Measurements from ENCODE around the gene NTRK3. TPM values are rescaled to one million over a fixed set of nuclear protein-coding genes. Genes with fewer than 3 reads are reported as not detected.

The NTRK3 gene
- polyA plus RNA-seq, 1 donor from 2014 or later, result 42.7 TPM

DNA sequence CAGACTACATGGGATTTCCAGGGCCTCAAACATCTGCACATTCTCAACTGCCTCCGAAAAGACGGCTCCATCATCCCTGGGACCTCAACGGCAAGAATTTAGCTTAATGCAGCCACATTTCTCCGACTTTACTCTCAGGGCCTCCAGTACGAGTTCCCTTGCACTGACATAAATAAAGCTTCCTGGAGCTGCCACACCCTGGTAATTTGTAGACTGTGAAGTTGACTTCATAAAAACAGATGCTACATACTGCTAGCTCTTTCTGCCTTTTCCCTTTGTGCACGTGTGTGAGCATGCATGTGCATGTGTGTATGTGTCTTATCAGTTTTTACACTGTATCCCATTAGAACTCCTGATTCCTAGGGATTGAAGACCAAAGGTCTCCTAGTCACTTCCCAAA lies 122.7 kb downstream of the NTRK3 start:
- H3K4me3 ChIP-seq (ENCODE audit: low read length), result no peak overlapping the region
- no peaks in the 10 kb centered on the region for H3K79me2 ChIP-seq (replicated peaks; ENCODE audit: insufficient read depth, low read length)
- H3K4me2 ChIP-seq (ENCODE audit: low read length), result no peak overlapping the region
- no peaks in the 10 kb centered on the region for H3K9me3 ChIP-seq (ENCODE audit: low read length)
- H3K9ac ChIP-seq (ENCODE audit: low read length), result no peak overlapping the region
- H2AFZ ChIP-seq (ENCODE audit: low read depth, low read length), result no peak overlapping the region
- no peak for TF ChIP-seq RAD21 (conservative IDR thresholded peaks at IDR 0.05)
- TF ChIP-seq SMC3 (conservative IDR thresholded peaks at IDR 0.05; ENCODE audit: poor library complexity), result no peak
- no peak for TF ChIP-seq EP300 (conservative IDR thresholded peaks at IDR 0.05; ENCODE audit: poor library complexity, severe bottlenecking)
- no peak for TF ChIP-seq POLR2AphosphoS5 (IDR thresholded peaks at IDR 0.05)
- no peak for TF ChIP-seq EZH2 (IDR thresholded peaks at IDR 0.05; ENCODE audit: borderline replicate concordance, insufficient read depth, low read length, poor library complexity, severe bottlenecking)
- TF ChIP-seq MXI1 (conservative IDR thresholded peaks at IDR 0.05; ENCODE audit: poor library complexity, severe bottlenecking), result no peak
- TF ChIP-seq TAF1 (IDR thresholded peaks at IDR 0.05; ENCODE audit: low read depth), result no peak
- TF ChIP-seq, protein P1, sequence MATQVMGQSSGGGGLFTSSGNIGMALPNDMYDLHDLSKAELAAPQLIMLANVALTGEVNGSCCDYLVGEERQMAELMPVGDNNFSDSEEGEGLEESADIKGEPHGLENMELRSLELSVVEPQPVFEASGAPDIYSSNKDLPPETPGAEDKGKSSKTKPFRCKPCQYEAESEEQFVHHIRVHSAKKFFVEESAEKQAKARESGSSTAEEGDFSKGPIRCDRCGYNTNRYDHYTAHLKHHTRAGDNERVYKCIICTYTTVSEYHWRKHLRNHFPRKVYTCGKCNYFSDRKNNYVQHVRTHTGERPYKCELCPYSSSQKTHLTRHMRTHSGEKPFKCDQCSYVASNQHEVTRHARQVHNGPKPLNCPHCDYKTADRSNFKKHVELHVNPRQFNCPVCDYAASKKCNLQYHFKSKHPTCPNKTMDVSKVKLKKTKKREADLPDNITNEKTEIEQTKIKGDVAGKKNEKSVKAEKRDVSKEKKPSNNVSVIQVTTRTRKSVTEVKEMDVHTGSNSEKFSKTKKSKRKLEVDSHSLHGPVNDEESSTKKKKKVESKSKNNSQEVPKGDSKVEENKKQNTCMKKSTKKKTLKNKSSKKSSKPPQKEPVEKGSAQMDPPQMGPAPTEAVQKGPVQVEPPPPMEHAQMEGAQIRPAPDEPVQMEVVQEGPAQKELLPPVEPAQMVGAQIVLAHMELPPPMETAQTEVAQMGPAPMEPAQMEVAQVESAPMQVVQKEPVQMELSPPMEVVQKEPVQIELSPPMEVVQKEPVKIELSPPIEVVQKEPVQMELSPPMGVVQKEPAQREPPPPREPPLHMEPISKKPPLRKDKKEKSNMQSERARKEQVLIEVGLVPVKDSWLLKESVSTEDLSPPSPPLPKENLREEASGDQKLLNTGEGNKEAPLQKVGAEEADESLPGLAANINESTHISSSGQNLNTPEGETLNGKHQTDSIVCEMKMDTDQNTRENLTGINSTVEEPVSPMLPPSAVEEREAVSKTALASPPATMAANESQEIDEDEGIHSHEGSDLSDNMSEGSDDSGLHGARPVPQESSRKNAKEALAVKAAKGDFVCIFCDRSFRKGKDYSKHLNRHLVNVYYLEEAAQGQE (IDR thresholded peaks at IDR 0.05; ENCODE audit: borderline replicate concordance), result no peak
- no peaks in the 10 kb centered on the region for H3K9me2 ChIP-seq (ENCODE audit: insufficient read depth, low read length)
- H3K27me3 ChIP-seq (ENCODE audit: insufficient read depth, low read depth, low read length), result no peaks in the 10 kb centered on the region
- no peaks in the 10 kb centered on the region for H3F3A ChIP-seq (ENCODE audit: insufficient read depth, low read length, poor library complexity, severe bottlenecking)
- no peak overlapping the region for H3K27ac ChIP-seq (ENCODE audit: low read length)
- H3K36me3 ChIP-seq (ENCODE audit: insufficient read depth, low read length), result peaks cover 4% of the 10 kb centered on the region
- H4K20me1 ChIP-seq (ENCODE audit: insufficient read depth), result peaks cover 3% of the 10 kb centered on the region

DNA sequence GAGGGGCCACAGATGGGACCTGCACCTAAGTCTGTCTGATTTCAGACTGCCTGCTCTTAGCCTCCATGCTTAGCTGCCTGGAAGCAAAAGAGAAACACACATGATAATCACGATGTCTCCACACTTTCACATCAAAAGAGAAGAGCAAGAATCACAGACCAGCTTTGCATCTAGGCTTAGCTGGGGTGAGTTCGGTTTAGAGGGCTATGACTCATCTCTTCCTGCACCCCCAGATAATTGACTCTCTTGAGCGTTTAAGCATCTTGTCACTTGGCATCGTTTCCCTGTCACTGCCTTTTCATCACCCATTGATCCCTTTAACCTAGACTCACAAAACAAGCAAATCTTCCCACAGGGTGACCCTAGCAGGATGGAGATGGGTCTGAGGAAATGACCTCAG lies 124.0 kb downstream of the NTRK3 start:
- Histone ChIP-seq H3K9me2 (ENCODE audit: insufficient read depth, low read length) (no peaks in the 10 kb centered on the region), H3K9ac (ENCODE audit: low read length) (no peak overlapping the region), H3K79me2 (replicated peaks; ENCODE audit: insufficient read depth, low read length) (no peaks in the 10 kb centered on the region), H3K36me3 (ENCODE audit: insufficient read depth, low read length) (peaks cover 4% of the 10 kb centered on the region), H3K9me3 (ENCODE audit: low read length) (no peaks in the 10 kb centered on the region), H3K27ac (ENCODE audit: low read length) (no peak overlapping the region), H4K20me1 (ENCODE audit: insufficient read depth) (peaks cover 3% of the 10 kb centered on the region), H3K27me3 (ENCODE audit: insufficient read depth, low read depth, low read length) (no peaks in the 10 kb centered on the region), H2AFZ (ENCODE audit: low read depth, low read length) (no peak overlapping the region), H3F3A (ENCODE audit: insufficient read depth, low read length, poor library complexity, severe bottlenecking) (no peaks in the 10 kb centered on the region), H3K4me3 (ENCODE audit: low read length) (no peak overlapping the region), H3K4me2 (ENCODE audit: low read length) (no peak overlapping the region)
- no peak for TF ChIP-seq SMC3 (conservative IDR thresholded peaks at IDR 0.05; ENCODE audit: poor library complexity)
- no peak for TF ChIP-seq MXI1 (conservative IDR thresholded peaks at IDR 0.05; ENCODE audit: poor library complexity, severe bottlenecking)
- TF ChIP-seq TAF1 (IDR thresholded peaks at IDR 0.05; ENCODE audit: low read depth), result no peak
- no peak for TF ChIP-seq EZH2 (IDR thresholded peaks at IDR 0.05; ENCODE audit: borderline replicate concordance, insufficient read depth, low read length, poor library complexity, severe bottlenecking)
- TF ChIP-seq RAD21 (conservative IDR thresholded peaks at IDR 0.05), result no peak
- TF ChIP-seq, protein P1 (IDR thresholded peaks at IDR 0.05; ENCODE audit: borderline replicate concordance), result no peak
- TF ChIP-seq, protein P2, sequence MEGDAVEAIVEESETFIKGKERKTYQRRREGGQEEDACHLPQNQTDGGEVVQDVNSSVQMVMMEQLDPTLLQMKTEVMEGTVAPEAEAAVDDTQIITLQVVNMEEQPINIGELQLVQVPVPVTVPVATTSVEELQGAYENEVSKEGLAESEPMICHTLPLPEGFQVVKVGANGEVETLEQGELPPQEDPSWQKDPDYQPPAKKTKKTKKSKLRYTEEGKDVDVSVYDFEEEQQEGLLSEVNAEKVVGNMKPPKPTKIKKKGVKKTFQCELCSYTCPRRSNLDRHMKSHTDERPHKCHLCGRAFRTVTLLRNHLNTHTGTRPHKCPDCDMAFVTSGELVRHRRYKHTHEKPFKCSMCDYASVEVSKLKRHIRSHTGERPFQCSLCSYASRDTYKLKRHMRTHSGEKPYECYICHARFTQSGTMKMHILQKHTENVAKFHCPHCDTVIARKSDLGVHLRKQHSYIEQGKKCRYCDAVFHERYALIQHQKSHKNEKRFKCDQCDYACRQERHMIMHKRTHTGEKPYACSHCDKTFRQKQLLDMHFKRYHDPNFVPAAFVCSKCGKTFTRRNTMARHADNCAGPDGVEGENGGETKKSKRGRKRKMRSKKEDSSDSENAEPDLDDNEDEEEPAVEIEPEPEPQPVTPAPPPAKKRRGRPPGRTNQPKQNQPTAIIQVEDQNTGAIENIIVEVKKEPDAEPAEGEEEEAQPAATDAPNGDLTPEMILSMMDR (IDR thresholded peaks at IDR 0.05; ENCODE audit: poor library complexity, severe bottlenecking), result no peak
- TF ChIP-seq EP300 (conservative IDR thresholded peaks at IDR 0.05; ENCODE audit: poor library complexity, severe bottlenecking), result no peak
- no peak for TF ChIP-seq POLR2AphosphoS5 (IDR thresholded peaks at IDR 0.05)

Data from neural cell (in vitro differentiated cells).